ENCODE measurements around the gene BTAF1.

Gene BTAF1

DNA sequence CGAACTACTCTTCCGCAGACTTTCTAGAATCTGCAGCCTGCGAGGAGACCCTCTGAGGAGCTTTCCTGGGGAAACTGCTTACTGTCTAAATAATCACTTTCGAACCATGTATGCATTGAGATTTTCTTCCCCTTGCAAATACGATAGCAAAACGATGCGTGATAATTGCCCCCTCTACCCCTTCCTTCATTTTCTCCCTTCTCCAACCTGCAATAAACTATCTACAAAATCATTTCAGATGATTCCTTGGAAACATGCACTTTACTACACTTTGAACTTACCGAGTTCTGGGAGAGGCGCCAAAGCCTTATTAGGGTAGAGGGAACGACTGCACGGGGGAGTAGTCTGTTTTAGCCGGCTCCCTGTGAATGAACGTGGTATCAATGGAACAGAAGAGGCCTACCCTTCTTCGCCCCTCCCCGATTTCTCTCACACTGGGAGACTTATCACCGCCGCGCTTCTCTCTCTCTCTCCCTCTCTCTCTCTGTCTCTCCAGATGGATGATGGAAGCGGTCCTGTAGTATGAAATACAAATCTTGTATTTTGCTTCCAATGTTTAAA, 14.4 kb upstream of the BTAF1 start, which contains the start of gene FGFBP3:
Gene FGFBP3, minus strand, starts transcription at position 370 of the 561 bp plus-strand sequence. CDS start 517 bp downstream, outside the sequence.
- Histone ChIP-seq H3K4me2 (ENCODE audit: low read depth, low read length) (peak within 1 kb of the TSS; percentile 71), H3K36me3 (replicated peaks; ENCODE audit: insufficient read depth, low read length) (no peaks in the 10 kb centered on the region), H3K79me2 (ENCODE audit: low read length) (no peaks in the 10 kb centered on the region), H3K9me2 (replicated peaks; ENCODE audit: insufficient read depth, low read length) (no peaks in the 10 kb centered on the region), H3K27ac (ENCODE audit: low read length) (no peak within 1 kb of the TSS; the same call in 1 of the 2 replicates), H3K9me3 (replicated peaks; ENCODE audit: insufficient read depth, low read length) (no peaks in the 10 kb centered on the region), H3F3A (ENCODE audit: insufficient read depth, low read length) (peaks cover 7% of the 10 kb centered on the region), H4K20me1 (ENCODE audit: insufficient read depth, low read length) (no peaks in the 10 kb centered on the region), H3K4me1 (ENCODE audit: low read length) (no peaks in the 10 kb centered on the region), H3K4me3 (ENCODE audit: low read length) (peak within 1 kb of the TSS; percentile 51), H3K27me3 (replicated peaks; ENCODE audit: insufficient read depth, low read length) (no peaks in the 10 kb centered on the region), H3K9ac (ENCODE audit: low read length) (peak within 1 kb of the TSS; percentile 50; the same call in 1 of the 2 replicates), H2AFZ (ENCODE audit: low read length) (peak within 1 kb of the TSS; percentile 29)
- peak; percentile 46 for DNase-seq
- TF ChIP-seq EZH2phosphoT487 (IDR thresholded peaks at IDR 0.05; ENCODE audit: low read length) (no peak), EZH2 (optimal IDR thresholded peaks at IDR 0.05; ENCODE audit: low read depth, low read length) (no peak)
- TF ChIP-seq, protein P1, sequence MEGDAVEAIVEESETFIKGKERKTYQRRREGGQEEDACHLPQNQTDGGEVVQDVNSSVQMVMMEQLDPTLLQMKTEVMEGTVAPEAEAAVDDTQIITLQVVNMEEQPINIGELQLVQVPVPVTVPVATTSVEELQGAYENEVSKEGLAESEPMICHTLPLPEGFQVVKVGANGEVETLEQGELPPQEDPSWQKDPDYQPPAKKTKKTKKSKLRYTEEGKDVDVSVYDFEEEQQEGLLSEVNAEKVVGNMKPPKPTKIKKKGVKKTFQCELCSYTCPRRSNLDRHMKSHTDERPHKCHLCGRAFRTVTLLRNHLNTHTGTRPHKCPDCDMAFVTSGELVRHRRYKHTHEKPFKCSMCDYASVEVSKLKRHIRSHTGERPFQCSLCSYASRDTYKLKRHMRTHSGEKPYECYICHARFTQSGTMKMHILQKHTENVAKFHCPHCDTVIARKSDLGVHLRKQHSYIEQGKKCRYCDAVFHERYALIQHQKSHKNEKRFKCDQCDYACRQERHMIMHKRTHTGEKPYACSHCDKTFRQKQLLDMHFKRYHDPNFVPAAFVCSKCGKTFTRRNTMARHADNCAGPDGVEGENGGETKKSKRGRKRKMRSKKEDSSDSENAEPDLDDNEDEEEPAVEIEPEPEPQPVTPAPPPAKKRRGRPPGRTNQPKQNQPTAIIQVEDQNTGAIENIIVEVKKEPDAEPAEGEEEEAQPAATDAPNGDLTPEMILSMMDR (IDR thresholded peaks at IDR 0.05; ENCODE audit: low read length): no peak

DNA sequence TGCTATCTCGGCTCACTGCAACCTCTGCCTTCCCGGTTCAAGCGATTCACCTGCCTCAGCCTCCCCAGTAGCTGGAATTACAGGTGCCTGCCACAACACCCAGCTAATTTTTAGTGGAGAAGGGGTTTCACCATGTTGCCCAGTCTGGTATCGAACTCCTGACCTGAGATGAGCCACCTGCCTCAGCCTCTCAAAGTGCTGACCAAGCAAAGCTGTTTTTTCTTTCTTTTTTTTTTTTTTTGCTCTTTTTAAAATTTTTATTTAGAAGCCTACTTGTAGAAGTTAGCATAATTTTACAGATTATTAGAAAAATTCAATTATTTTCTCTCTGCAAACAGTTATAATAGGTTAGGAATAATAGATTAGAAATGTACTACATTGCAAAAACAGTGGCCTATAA, 13.1 kb upstream of the BTAF1 start:
- no peaks in the 10 kb centered on the region for H3K9me3 ChIP-seq (replicated peaks; ENCODE audit: insufficient read depth, low read length)
- H4K20me1 ChIP-seq (ENCODE audit: insufficient read depth, low read length): no peaks in the 10 kb centered on the region
- H3K4me1 ChIP-seq (ENCODE audit: low read length): no peaks in the 10 kb centered on the region
- no peaks in the 10 kb centered on the region for H3K9me2 ChIP-seq (replicated peaks; ENCODE audit: insufficient read depth, low read length)
- no peak overlapping the region for H3K27ac ChIP-seq (ENCODE audit: low read length)
- H3K9ac ChIP-seq (ENCODE audit: low read length): no peak overlapping the region
- H3K4me3 ChIP-seq (ENCODE audit: low read length): no peak overlapping the region
- no peaks in the 10 kb centered on the region for H3K36me3 ChIP-seq (replicated peaks; ENCODE audit: insufficient read depth, low read length)
- H3K27me3 ChIP-seq (replicated peaks; ENCODE audit: insufficient read depth, low read length): no peaks in the 10 kb centered on the region
- no peak overlapping the region for H3K4me2 ChIP-seq (ENCODE audit: low read depth, low read length)
- no peaks in the 10 kb centered on the region for H3K79me2 ChIP-seq (ENCODE audit: low read length)
- H2AFZ ChIP-seq (ENCODE audit: low read length): no peak overlapping the region
- DNase-seq: no peak
- TF ChIP-seq EZH2 (optimal IDR thresholded peaks at IDR 0.05; ENCODE audit: low read depth, low read length) (no peak), EZH2phosphoT487 (IDR thresholded peaks at IDR 0.05; ENCODE audit: low read length) (no peak)
- TF ChIP-seq, protein P1 (IDR thresholded peaks at IDR 0.05; ENCODE audit: low read length): no peak
- peaks cover 7% of the 10 kb centered on the region for H3F3A ChIP-seq (ENCODE audit: insufficient read depth, low read length)

DNA sequence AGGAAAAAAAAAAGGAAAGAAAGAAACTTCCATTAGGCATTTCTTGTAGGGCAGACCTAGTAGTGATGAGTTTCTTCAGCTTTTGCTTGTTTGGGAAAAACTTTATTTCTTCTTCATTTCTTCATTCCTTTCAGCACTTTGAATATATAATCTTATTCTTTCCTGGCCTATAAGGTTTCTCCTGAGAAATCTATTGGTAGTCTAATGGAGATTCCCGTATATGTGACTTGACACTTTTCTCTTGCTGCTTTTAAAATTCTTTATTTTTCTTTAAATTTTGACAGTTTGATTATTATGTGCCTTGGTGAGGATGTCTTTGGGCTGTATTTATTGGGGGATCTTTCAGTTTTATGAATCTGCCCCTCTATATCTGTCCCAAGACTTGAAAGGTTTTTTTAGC, 3.9 kb upstream of the BTAF1 start:
- Histone ChIP-seq H3K4me3 (ENCODE audit: low read length) (no peak overlapping the region), H3K9me2 (replicated peaks; ENCODE audit: insufficient read depth, low read length) (no peaks in the 10 kb centered on the region), H3K79me2 (ENCODE audit: low read length) (peaks cover 12% of the 10 kb centered on the region), H3K27me3 (replicated peaks; ENCODE audit: insufficient read depth, low read length) (no peaks in the 10 kb centered on the region), H3K4me1 (ENCODE audit: low read length) (no peaks in the 10 kb centered on the region), H3K4me2 (ENCODE audit: low read depth, low read length) (no peak overlapping the region), H4K20me1 (ENCODE audit: insufficient read depth, low read length) (no peaks in the 10 kb centered on the region), H3K9ac (ENCODE audit: low read length) (no peak overlapping the region), H2AFZ (ENCODE audit: low read length) (no peak overlapping the region), H3K36me3 (replicated peaks; ENCODE audit: insufficient read depth, low read length) (no peaks in the 10 kb centered on the region), H3F3A (ENCODE audit: insufficient read depth, low read length) (peaks cover 12% of the 10 kb centered on the region; the same call in 1 of the 2 replicates), H3K9me3 (replicated peaks; ENCODE audit: insufficient read depth, low read length) (no peaks in the 10 kb centered on the region), H3K27ac (ENCODE audit: low read length) (no peak overlapping the region)
- TF ChIP-seq EZH2 (optimal IDR thresholded peaks at IDR 0.05; ENCODE audit: low read depth, low read length) (no peak), EZH2phosphoT487 (IDR thresholded peaks at IDR 0.05; ENCODE audit: low read length) (no peak)
- TF ChIP-seq, protein P1 (IDR thresholded peaks at IDR 0.05; ENCODE audit: low read length): no peak
- no peak for DNase-seq

All from MM.1S (cell line).